SK-N-SH (cell line): ENCODE results near the gene RIN3. TPM values are rescaled to one million over a fixed set of nuclear protein-coding genes. Genes with fewer than 3 reads are reported as not detected.

Experiments
- CTCF ChIA-PET: fragments of 300-600, 350-600 bp; formaldehyde crosslinking; extraction: SDS; loops from one replicate; lab custom pipeline; 2021; lab: Yijun Ruan, JAX
- POLR2A ChIA-PET: fragments of 350-600 bp; sonication (Branson Sonifier 250); formaldehyde crosslinking; extraction: SDS; loops from one replicate; lab custom pipeline; 2020; ENCODE audit warnings: antibody characterized with exemption, inconsistent platforms; lab: Yijun Ruan, JAX
- DNase-seq: peaks from one replicate; pipeline ENCODE4 v3.0.0; 2012
- H2AFZ ChIP-seq: fragments of 200-600 bp; sonication (generic); 2 replicates; pipeline ENCODE4 v1.8.1; 2016; ENCODE audit warnings: antibody characterized with exemption, mild to moderate bottlenecking, low read depth
- H3F3A ChIP-seq: fragments of 200-600 bp; sonication (generic); replicated peaks from 2 replicates; pipeline ENCODE3; 2016; ENCODE audit warnings: antibody characterized with exemption, mild to moderate bottlenecking; ENCODE audit not compliant: insufficient read depth
- H3K27ac ChIP-seq, 2 experiments: fragments of 200-500 bp in 1 of 2; fragments of 200-600 bp in 1 of 2; sonication (Bioruptor generic) in 1 of 2; sonication (generic), shearing (Covaris generic) in 1 of 2; 2 replicates each; pipeline versions ENCODE4 v1.5.1 to v1.6.1; 2014 to 2016; ENCODE audit warnings: low read depth in 2 of 2, inconsistent platforms in 1 of 2, low read length in 1 of 2, mild to moderate bottlenecking in 1 of 2, mixed read lengths in 1 of 2
- H3K27me3 ChIP-seq: fragments of 200-600 bp; sonication (generic), shearing (Covaris generic); 2 replicates; pipeline ENCODE4 v1.6.1; 2016; ENCODE audit warnings: mixed run types; ENCODE audit not compliant: insufficient read depth
- H3K36me3 ChIP-seq, 2 experiments: fragments of 200-500 bp in 1 of 2; fragments of 200-600 bp in 1 of 2; sonication (Bioruptor generic) in 1 of 2; sonication (generic) in 1 of 2; replicated peaks in 1 of 2; 2 replicates each; pipeline versions ENCODE3 to v1.5.1; 2014 to 2016; ENCODE audit warnings: low read length in 1 of 2, mild to moderate bottlenecking in 1 of 2; ENCODE audit not compliant: insufficient read depth in 2 of 2, control insufficient read depth in 1 of 2
- H3K4me1 ChIP-seq, 2 experiments: fragments of 200-500 bp in 1 of 2; fragments of 200-600 bp in 1 of 2; sonication (Bioruptor generic) in 1 of 2; sonication (generic), shearing (Covaris generic) in 1 of 2; 2 replicates each; pipeline versions ENCODE4 v1.5.1 to v1.6.1; 2014 to 2016; ENCODE audit warnings: low read depth in 1 of 2, low read length in 1 of 2, mixed run types in 1 of 2; ENCODE audit not compliant: insufficient read depth in 2 of 2, control insufficient read depth in 1 of 2
- H3K4me2 ChIP-seq: fragments of 200-600 bp; sonication (generic), shearing (Covaris generic); 2 replicates; pipeline ENCODE4 v1.6.1; 2017; ENCODE audit warnings: mixed run types
- H3K4me3 ChIP-seq, 2 experiments: fragments of 200-500 bp in 1 of 2; fragments of 200-600 bp in 1 of 2; sonication (Bioruptor generic) in 1 of 2; sonication (generic), shearing (Covaris generic) in 1 of 2; 2 replicates each; pipeline versions ENCODE4 v1.5.1 to v1.8.1; 2014 to 2016; ENCODE audit warnings: low read depth in 2 of 2, inconsistent platforms in 1 of 2, low read length in 1 of 2, mild to moderate bottlenecking in 1 of 2, mixed read lengths in 1 of 2, moderate library complexity in 1 of 2
- H3K79me2 ChIP-seq: fragments of 200-600 bp; sonication (generic); 2 replicates; pipeline ENCODE4 v1.8.1; 2017; ENCODE audit warnings: mild to moderate bottlenecking; ENCODE audit not compliant: insufficient read depth
- H3K9ac ChIP-seq: fragments of 200-600 bp; sonication (generic); 2 replicates; pipeline ENCODE4 v1.6.1; 2017; ENCODE audit warnings: mixed run types
- H3K9me2 ChIP-seq: fragments of 200-600 bp; sonication (generic); 2 replicates; pipeline ENCODE4 v1.6.1; 2017; ENCODE audit warnings: mixed run types
- H3K9me3 ChIP-seq: fragments of 200-600 bp; sonication (generic); 2 replicates; pipeline ENCODE4 v1.6.1; 2017; ENCODE audit warnings: mixed run types, mild to moderate bottlenecking, moderate library complexity
- H4K20me1 ChIP-seq: fragments of 200-600 bp; sonication (generic); 2 replicates; pipeline ENCODE4 v1.6.1; 2017; ENCODE audit warnings: mild to moderate bottlenecking, mixed run types; ENCODE audit not compliant: insufficient read depth
- CHD2 ChIP-seq: fragments of 150-350 bp; IDR thresholded peaks from 2 replicates; pipeline ENCODE4 v1.6.1; 2018; ENCODE audit warnings: low read length; ENCODE audit not compliant: partially characterized antibody
- EP300 ChIP-seq, 2 experiments: IDR thresholded peaks; 2 replicates each; pipeline versions ENCODE4 v1.4.0 to v1.6.1; 2012; ENCODE audit warnings: borderline replicate concordance in 1 of 2, low read depth in 1 of 2, low read length in 1 of 2
- EZH2phosphoT487 ChIP-seq: fragments of 200-600 bp; sonication (generic); IDR thresholded peaks from 2 replicates; pipeline ENCODE4 v1.6.1; 2017; ENCODE audit warnings: low read depth, mixed run types, mild to moderate bottlenecking, antibody characterized with exemption, moderate library complexity, borderline replicate concordance
- FOSL2 ChIP-seq: IDR thresholded peaks from 2 replicates; pipeline ENCODE4 v1.4.0; 2012; ENCODE audit warnings: low read depth, mild to moderate bottlenecking, moderate library complexity, borderline replicate concordance
- GABPA ChIP-seq: IDR thresholded peaks from 2 replicates; pipeline ENCODE4 v1.4.0; 2012; ENCODE audit warnings: low read depth, mild to moderate bottlenecking
- JUND ChIP-seq: IDR thresholded peaks from 2 replicates; pipeline ENCODE4 v1.4.0; 2012
- NFIC ChIP-seq: IDR thresholded peaks from 2 replicates; pipeline ENCODE4 v1.4.0; 2012; ENCODE audit warnings: borderline replicate concordance
- NRF1 ChIP-seq: IDR thresholded peaks from 2 replicates; pipeline ENCODE4 v1.6.1; 2012; ENCODE audit warnings: low read depth, mild to moderate bottlenecking, low read length
- POLR2AphosphoS5 ChIP-seq: IDR thresholded peaks from 2 replicates; pipeline ENCODE4 v1.6.1; 2012; ENCODE audit warnings: low read depth, low read length
- SIN3A ChIP-seq: IDR thresholded peaks from 2 replicates; pipeline ENCODE4 v1.6.1; 2012; ENCODE audit warnings: low read depth, mild to moderate bottlenecking, low read length, moderate library complexity, borderline replicate concordance
- SMC3 ChIP-seq: IDR thresholded peaks from 2 replicates; pipeline ENCODE4 v1.6.1; 2012; ENCODE audit warnings: low read depth, low read length, improper control_type of control experiment
- TAF1 ChIP-seq: IDR thresholded peaks from 2 replicates; pipeline ENCODE4 v1.6.1; 2012; ENCODE audit warnings: low read depth, mild to moderate bottlenecking, low read length, moderate library complexity, borderline replicate concordance
- TCF12 ChIP-seq: IDR thresholded peaks from 2 replicates; pipeline ENCODE4 v1.4.0; 2012
- TEAD4 ChIP-seq: IDR thresholded peaks from 2 replicates; pipeline ENCODE4 v1.4.0; 2012; ENCODE audit warnings: mild to moderate bottlenecking, borderline replicate concordance; ENCODE audit not compliant: insufficient read depth
- YY1 ChIP-seq: IDR thresholded peaks from 2 replicates; pipeline ENCODE4 v1.4.0; 2012; ENCODE audit warnings: low read depth, mild to moderate bottlenecking
- polyA plus RNA-seq, 3 experiments: library from polyadenylated mRNA; depleted of rRNA; stranded (reverse); fragments of >200 nt; gene quantifications; 2 replicates each; pipeline ENCODE4 v1.2.3, GENCODE V29; 2012
- TF ChIP-seq, protein P1 (sequence below): fragments of 150-350 bp; IDR thresholded peaks from 2 replicates; pipeline ENCODE4 v1.6.1; 2017; ENCODE audit warnings: antibody characterized with exemption, low read length, low read depth, borderline replicate concordance
- TF ChIP-seq, protein P2 (sequence below): IDR thresholded peaks from 2 replicates; pipeline ENCODE4 v1.4.0; 2012; ENCODE audit warnings: low read depth
- TF ChIP-seq, protein P3 (sequence below): IDR thresholded peaks from 2 replicates; pipeline ENCODE4 v1.4.0; 2012; ENCODE audit warnings: low read depth, borderline replicate concordance
- TF ChIP-seq, protein P4 (sequence below): IDR thresholded peaks from 2 replicates; pipeline ENCODE4; 2012
- TF ChIP-seq, protein P5 (sequence below): IDR thresholded peaks from 2 replicates; pipeline ENCODE4 v1.6.1; 2012; ENCODE audit warnings: mild to moderate bottlenecking, low read depth, low read length, moderate library complexity

Gene RIN3
- polyA plus RNA-seq, 1 of the 3 experiments (the other 2 are of a cell fraction): 12.4 TPM

DNA sequence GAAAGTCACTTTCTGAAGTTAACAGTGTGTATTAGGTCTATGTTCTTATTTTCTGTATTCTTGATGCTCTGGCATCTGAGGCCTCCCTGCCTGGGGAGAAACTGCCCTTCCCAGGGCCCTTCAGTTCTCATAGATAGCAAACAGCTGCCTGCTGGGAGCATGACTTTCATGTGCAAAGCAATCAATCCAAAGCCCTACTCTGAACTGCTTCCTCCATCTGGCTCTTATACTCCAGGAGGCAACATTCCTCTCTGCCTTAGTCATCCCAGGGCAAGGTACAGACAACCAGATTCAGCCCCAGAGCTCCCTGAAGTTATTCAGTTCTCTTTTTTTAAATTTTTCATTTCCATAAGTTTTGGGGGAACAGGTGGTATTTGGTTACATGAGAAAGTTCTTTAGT lies 41.7 kb upstream of the RIN3 start:
- H3K36me3 ChIP-seq: no peaks in the 10 kb centered on the region
- CTCF ChIA-PET: interaction anchor here (0.7 kb wide), 1 partner anchor 1227 kb away, joined by 3 read pairs; no protein-coding TSS in a partner anchor
- peaks cover 17% of the 10 kb centered on the region for H3F3A ChIP-seq
- no peaks in the 10 kb centered on the region for H4K20me1 ChIP-seq
- no peaks in the 10 kb centered on the region for H3K9me2 ChIP-seq
- no peaks in the 10 kb centered on the region for H3K79me2 ChIP-seq
- H3K4me3 ChIP-seq: no peak overlapping the region
- no peaks in the 10 kb centered on the region for H3K27me3 ChIP-seq
- H2AFZ ChIP-seq: no peak overlapping the region
- H3K4me1 ChIP-seq: peaks cover 8 to 13% of the 10 kb centered on the region in 2 experiments
- no peaks in the 10 kb centered on the region for H3K9me3 ChIP-seq
- DNase-seq: no peak
- POLR2A ChIA-PET: no interaction called here
- peak overlapping the region; percentile 54 to 89 for H3K27ac ChIP-seq
- peak overlapping the region; percentile 35; the same call in 1 of the 2 replicates for H3K4me2 ChIP-seq
- TF ChIP-seq SMC3 (no peak), CHD2 (no peak), POLR2AphosphoS5 (peak; percentile 65; the same call in 1 of the 2 replicates), YY1 (no peak), NRF1 (no peak), TCF12 (peak; percentile 96), SIN3A (peak; percentile 70; the same call in 1 of the 2 replicates), TEAD4 (peak; percentile 77), EP300 (IDR thresholded peaks at IDR 0.05; ENCODE audit: borderline replicate concordance in 1 of 2, low read depth in 1 of 2, low read length in 1 of 2) (peak; percentile 30 to 86; a peak in 2 of 4 replicates), NFIC (peak; percentile 44; the same call in 1 of the 2 replicates), TAF1 (no peak), GABPA (0 out of 2 replicates have a peak, but pooled peaks have one; percentile 4), EZH2phosphoT487 (no peak), JUND (peak; percentile 88), FOSL2 (peak; percentile 81)
- TF ChIP-seq, protein P1, sequence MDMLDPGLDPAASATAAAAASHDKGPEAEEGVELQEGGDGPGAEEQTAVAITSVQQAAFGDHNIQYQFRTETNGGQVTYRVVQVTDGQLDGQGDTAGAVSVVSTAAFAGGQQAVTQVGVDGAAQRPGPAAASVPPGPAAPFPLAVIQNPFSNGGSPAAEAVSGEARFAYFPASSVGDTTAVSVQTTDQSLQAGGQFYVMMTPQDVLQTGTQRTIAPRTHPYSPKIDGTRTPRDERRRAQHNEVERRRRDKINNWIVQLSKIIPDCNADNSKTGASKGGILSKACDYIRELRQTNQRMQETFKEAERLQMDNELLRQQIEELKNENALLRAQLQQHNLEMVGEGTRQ: no peak
- TF ChIP-seq, protein P2, sequence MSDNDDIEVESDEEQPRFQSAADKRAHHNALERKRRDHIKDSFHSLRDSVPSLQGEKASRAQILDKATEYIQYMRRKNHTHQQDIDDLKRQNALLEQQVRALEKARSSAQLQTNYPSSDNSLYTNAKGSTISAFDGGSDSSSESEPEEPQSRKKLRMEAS: peak; percentile 75
- TF ChIP-seq, protein P3, sequence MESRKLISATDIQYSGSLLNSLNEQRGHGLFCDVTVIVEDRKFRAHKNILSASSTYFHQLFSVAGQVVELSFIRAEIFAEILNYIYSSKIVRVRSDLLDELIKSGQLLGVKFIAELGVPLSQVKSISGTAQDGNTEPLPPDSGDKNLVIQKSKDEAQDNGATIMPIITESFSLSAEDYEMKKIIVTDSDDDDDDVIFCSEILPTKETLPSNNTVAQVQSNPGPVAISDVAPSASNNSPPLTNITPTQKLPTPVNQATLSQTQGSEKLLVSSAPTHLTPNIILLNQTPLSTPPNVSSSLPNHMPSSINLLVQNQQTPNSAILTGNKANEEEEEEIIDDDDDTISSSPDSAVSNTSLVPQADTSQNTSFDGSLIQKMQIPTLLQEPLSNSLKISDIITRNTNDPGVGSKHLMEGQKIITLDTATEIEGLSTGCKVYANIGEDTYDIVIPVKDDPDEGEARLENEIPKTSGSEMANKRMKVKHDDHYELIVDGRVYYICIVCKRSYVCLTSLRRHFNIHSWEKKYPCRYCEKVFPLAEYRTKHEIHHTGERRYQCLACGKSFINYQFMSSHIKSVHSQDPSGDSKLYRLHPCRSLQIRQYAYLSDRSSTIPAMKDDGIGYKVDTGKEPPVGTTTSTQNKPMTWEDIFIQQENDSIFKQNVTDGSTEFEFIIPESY: no peak
- TF ChIP-seq, protein P4, sequence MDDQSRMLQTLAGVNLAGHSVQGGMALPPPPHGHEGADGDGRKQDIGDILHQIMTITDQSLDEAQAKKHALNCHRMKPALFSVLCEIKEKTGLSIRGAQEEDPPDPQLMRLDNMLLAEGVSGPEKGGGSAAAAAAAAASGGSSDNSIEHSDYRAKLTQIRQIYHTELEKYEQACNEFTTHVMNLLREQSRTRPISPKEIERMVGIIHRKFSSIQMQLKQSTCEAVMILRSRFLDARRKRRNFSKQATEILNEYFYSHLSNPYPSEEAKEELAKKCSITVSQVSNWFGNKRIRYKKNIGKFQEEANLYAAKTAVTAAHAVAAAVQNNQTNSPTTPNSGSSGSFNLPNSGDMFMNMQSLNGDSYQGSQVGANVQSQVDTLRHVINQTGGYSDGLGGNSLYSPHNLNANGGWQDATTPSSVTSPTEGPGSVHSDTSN: peak; percentile 86
- TF ChIP-seq, protein P5, sequence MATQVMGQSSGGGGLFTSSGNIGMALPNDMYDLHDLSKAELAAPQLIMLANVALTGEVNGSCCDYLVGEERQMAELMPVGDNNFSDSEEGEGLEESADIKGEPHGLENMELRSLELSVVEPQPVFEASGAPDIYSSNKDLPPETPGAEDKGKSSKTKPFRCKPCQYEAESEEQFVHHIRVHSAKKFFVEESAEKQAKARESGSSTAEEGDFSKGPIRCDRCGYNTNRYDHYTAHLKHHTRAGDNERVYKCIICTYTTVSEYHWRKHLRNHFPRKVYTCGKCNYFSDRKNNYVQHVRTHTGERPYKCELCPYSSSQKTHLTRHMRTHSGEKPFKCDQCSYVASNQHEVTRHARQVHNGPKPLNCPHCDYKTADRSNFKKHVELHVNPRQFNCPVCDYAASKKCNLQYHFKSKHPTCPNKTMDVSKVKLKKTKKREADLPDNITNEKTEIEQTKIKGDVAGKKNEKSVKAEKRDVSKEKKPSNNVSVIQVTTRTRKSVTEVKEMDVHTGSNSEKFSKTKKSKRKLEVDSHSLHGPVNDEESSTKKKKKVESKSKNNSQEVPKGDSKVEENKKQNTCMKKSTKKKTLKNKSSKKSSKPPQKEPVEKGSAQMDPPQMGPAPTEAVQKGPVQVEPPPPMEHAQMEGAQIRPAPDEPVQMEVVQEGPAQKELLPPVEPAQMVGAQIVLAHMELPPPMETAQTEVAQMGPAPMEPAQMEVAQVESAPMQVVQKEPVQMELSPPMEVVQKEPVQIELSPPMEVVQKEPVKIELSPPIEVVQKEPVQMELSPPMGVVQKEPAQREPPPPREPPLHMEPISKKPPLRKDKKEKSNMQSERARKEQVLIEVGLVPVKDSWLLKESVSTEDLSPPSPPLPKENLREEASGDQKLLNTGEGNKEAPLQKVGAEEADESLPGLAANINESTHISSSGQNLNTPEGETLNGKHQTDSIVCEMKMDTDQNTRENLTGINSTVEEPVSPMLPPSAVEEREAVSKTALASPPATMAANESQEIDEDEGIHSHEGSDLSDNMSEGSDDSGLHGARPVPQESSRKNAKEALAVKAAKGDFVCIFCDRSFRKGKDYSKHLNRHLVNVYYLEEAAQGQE: peak; percentile 36; the same call in 1 of the 2 replicates
- no peak overlapping the region for H3K9ac ChIP-seq
